ENCODE measurements around the gene SLC25A33.
A peak's percentile ranks its signal among the peaks of the same experiment; 100 is the strongest.
"Not testable (repeated sequence)": the region's sequence is repeated elsewhere in the genome, so short reads cannot be mapped to it uniquely, and the experiment has no call there.

Gene SLC25A33

DNA sequence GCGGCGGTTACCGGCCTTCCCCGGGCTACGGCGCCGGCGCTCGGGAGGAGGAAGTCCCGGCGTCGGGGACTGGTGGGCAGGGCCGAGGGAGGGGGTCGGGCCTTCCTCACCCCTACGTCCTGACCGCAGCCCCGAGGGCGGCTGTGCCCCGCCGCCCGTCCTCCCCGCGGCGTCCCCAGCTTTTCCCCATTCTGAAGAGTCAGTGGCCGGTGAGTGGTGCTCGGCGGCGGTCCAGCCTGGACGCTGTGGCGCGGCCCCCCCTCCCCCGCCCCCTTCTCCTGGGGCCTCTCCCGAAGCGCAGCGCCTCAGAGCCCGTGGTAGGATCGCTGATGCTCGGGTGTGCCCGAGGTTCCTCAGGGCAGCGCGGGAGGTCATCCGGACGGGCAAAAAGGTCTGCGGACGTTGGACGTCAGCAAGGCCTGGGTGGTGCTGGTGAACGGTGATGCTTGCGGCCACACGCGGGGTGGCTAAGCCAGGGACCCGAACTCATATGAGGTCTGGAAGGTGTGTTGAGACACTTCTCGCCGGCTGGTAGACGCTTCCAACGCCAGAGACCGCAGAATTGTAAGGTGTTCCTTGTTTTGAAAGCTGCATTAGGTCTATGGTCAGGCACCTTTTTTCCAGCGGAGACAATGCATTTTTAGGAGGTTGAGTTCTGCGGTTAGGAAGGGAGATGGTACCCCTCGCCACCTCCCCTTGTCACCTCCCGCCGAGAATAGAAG lies 725 bp downstream of the SLC25A33 start:
- peak; percentile 51 for DNase-seq

DNA sequence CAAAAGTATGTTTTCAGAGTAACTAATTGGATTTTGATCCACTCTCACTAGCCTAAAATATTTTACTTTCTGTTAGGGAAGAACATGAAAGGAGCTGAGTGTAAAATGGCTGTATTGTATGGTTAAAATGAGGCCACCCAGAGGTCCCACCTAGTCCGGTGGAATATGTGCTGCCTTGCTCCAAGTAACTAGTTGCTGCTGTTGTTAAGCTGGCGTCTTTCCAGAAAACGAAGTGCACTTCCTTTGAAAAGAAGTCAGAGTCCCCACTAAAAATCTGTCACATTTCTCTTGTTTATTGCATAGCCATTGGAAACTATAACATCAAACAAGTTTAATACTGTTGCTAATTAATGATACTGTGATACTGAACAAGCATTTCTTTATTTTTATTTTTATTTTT lies 3.2 kb downstream of the SLC25A33 start:
- DNase-seq, result no peak

DNA sequence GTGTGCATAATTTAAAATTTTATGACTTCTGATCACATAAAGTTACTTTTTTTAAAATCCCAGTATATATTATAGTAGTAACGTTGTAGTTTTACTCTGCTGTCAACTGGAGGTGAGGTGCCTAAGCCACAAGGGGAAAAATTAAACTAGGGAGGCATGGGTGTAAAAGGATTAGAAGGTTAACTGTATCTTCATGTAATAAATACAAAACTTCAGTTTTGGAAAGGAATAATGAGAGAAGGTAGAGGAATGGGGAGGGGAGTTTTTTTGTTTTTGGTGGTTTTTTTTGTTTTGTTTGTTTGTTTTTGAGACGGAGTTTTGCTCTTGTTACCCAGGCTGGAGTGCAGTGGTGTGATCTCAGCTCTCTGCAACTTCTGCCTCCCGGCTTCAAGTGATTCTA lies 5.7 kb downstream of the SLC25A33 start:
- DNase-seq, result no peak

DNA sequence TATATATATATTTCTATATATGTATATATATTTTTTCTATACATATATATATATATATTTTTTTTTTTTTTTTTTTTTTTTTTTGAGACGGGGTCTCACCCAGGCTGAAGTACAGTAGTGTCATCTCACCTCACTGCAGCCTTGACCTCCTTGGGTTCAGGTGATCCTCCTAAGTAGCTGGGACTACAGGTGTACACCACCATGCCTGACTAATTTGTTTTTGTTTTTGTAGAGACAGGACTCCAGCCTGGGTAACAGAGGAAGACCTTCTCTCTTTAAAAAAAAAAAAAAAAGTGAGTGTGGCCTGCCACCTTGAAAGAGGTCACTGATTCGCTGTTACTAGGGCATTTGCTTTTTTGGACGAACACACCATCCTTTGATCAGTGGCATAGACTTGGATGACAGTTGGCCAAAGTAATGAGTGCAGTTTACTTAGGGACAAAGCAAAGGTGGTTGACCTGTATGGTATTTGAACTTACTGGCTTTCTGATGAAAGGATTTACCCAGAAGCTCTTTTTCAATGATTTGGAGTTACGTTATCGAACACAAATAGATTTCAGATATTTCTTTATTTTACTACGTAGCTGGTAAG lies 10.8 kb downstream of the SLC25A33 start:
- DNase-seq, result no peak

DNA sequence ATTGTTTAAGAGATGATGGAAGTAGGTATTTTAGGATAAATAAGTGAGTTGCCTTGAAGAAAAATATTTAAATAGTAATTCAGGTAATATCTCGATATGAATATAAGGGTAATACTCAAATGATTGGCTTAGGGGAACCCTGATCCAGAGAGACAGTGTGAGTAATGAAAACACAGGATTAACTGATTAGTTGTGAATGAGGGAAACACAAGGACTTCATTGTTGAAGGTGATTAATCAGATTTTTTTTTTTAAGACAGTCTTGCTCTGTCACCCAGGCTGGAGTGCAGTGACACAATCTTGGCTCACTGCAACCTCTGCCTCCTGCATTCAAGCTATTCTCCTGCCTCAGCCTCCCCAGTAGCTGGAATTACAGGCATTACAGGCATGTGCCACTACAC lies 12.7 kb downstream of the SLC25A33 start:
- no peak for DNase-seq

DNA sequence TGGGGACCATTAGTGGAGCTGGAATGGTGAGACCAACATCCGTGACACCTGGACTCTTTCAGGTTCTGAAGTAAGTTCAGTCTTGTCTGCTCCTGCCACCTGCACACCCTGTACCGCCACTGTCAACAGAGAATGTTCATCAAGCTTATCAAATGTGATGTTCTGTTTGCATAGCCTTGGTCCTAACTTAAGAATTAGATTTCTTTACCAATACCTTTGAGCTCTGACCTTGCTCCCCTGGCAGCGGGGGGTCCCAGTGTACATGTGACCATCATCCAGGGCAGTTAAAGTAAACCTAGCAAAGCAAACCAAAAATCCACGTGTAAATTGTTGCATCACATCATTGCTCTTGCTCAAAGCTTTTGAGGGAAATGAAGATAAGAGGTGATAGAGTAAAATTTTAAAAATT lies 14.5 kb downstream of the SLC25A33 start:
- DNase-seq, result no peak

DNA sequence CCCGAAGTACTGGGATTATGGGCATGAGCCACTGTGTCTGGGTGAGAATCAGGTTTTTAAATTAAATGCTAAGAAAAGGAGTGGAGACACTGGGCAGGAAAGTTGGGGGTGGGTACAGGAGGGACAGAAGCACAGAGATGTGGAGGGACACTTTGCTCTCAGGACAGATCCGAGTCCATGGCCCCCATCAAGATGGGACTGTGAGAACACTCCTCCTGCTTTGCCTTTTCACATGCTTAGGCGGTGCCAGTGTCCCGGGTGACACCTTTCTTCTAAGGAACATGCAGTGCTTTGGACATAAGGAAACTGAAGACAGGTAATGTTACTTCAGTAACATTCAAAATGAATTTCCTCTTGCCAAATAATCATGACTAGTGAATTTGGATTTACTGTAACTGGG lies 16.7 kb downstream of the SLC25A33 start:
- no peak for DNase-seq

DNA sequence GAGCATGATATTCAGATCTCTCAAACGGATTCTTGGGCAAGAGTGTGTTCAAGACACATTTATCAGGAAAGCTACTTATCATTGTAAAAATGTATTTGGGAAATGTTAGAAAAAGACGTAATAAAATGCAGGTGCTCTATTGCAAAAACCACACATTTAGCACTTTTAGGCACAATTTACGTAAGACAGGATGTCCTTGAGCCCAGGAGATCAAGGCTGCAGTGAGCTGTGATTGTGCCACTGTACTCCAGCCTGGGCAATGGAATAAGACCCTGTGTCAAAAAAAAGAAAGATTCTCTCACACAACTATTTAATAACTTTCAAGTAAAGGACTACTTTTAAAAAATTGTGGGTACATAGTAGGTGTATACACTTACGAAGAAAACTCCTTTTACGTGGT lies 18.4 kb downstream of the SLC25A33 start:
- DNase-seq, result no peak

DNA sequence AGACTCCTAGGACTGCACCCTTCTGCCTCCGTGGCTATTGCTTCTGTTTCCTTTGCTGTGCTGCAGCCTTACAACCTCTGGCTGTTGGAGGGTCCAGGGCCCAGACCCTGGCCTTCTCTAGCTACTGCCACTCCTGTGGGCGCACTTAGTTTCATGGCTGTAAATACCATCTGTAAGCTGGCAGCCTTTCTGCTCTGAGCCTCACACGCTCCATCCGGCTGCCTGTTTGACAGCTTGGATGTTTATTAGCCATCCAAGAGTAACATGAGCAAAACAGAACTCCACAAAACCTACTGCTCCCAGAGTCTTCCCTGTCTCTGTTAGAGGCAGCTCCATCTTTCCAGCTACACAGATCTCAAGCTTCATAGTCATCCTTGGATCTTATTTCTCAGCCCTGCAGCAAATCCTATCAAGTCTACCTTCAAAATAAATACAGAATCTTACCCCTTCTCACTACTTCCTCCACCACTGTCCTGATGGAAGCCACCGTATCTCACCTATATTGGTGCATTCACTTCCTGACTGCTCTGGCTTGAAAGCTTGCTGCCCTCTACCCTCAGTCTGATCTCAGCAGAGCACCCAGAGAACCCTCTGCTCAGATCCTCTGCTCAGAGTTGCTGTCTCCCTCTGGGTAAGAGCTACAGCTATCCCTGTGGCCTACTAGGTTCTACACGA lies 19.1 kb downstream of the SLC25A33 start:
- DNase-seq, result no peak

DNA sequence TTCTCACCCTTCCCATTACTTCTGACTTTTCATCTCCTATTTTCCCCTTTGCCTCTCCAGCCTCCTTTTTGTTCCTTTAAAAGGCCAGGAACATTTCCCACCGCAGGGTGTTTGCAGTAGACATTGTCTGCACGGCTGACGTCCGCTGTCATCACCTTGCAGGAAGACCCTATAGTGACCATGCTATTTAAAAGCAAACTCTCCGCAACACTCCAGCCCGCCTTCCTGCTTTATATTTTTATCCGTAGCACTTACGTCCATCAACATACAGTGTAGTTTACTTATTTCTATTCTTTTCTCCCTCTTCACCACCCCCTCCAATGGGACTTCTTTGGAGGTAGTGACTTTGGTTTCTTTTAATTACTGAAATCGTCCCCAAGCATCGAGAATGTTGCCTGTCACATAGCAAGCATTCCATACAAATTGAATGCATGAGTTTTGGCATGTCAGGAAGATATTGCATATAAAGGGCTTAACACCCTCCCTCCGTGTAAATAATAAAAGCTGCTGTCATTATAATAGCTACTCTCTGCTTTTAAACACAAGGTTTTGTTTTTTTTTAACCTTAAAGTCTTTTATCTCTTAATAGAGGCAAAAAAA lies 19.8 kb downstream of the SLC25A33 start:
- DNase-seq, result no peak

DNA sequence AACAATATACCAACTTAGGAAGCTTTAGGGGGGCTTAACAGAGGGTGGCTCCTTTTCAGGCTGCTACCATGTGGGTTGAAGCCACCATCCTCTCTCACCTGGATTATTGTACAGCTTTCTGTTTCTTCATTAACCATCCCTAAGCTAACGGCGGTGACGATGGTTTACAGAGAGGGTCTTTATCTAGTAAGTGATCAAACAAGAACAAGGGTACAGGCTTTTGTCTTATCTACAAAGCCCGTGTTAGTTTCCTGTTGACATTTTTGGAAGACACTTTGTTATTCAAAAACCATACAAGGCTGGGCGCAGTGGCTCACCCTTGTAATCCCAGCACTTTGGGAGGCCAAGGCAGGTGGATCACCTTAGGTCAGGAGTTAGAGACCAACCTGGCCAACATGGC lies 20.4 kb downstream of the SLC25A33 start:
- DNase-seq, result peak; percentile 26

DNA sequence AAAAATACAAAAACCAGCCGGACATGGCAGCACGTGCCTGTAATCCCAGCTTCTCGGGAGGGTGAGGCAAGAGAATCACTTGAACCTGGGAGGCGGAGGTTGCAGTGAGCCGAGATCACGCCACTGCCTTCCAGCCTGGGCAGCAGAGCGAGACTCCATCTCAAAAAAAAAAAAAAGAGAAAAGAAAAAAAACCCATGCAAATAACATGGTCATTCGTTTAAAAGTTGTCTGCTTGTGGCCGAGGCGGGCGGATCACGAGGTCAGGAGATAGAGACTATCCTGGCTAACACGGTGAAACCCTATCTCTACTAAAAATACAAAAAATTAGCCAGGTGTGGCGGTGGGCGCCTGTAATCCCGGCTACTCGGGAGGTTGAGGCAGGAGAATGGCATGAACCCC lies 20.8 kb downstream of the SLC25A33 start:
- DNase-seq, result not testable (repeated sequence)

DNA sequence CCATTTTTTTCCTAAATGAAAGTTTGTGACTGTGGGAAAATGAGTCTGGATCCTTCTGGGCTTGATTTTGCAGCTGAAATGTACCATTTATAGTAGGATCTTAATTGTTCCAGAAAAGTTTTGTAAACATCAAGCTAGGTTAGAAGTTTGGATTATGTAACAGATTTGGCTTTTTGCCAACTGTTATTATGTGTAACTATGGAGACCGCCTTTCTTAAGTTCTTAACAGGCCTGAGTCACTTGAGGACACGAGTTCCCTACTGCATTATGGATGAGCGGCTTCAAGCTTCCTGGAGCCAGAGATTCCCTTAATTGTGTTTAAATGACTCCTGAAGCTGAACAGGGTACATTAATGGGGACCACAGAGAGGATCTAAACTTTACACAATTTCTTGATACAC lies 22.2 kb downstream of the SLC25A33 start:
- DNase-seq, result peak; percentile 18

DNA sequence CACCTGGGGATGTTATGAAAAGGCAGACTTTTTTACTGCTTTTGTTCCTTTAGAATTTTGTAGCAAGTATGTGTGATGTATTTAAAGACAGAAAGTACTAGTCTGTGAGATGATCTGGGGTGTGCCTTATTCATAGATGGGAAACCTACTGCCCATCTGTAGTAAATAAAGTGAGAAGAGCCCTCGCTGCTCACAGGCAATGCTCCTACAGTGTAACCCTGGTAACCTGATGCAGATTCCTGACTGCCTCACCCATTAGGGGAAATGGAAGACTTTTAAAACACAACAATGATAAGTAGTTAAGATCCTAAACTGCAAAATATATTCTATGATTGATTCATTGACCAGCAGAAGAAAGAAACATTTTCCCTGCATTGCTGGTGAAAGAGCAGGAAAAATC lies 30.0 kb downstream of the SLC25A33 start:
- no peak for DNase-seq

DNA sequence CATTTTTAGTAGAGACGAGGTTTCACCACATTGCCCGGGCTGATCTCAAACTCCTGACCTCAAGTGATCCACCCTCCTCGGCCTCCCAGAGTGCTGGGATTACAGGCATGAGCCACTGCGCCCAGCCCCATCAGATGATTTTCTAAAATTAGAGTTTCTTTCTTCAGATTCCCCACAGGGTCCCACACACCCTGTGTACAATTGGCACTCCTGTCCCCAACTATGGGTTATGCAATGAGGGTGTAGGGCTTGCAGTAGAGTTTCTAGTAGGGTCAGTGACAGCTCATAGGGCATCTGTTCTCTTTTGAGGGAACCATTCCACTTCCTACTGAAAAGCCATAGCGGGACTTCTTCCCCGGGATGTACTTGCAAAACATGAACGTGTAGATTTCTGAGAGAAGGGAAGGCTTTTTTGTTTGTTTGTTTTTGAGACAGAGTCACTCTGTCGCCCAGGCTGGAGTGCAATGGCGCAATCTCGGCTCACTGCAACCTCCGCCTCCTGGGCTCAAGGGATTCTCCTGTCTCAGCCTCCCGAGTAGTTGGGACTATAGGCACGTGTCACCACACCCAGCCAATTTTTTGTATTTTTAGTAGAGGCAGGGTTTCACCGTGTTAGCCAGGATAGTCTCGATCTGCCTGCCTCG lies 31.7 kb downstream of the SLC25A33 start:
- DNase-seq, result not testable (repeated sequence)

DNA sequence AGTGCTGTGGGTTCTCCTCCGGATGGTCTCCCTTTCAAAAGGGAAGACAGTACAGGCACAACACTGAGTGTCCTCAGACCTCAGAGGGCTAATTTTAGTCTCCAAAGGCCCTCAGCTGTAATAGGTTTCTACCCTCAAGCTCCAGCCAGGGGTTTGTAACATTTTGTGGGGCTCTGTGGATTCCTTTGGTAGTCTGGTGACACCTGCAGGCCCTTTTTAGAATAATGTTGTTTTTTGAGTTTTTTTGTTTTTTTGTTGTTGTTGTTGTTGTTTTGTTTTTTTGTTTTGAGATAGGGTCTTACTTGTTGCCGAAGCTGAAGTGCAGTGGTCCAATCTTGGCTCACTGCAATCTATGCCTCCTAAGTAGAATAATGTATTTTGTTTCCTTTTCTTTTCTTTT lies 34.5 kb downstream of the SLC25A33 start:
- no peak for DNase-seq

DNA sequence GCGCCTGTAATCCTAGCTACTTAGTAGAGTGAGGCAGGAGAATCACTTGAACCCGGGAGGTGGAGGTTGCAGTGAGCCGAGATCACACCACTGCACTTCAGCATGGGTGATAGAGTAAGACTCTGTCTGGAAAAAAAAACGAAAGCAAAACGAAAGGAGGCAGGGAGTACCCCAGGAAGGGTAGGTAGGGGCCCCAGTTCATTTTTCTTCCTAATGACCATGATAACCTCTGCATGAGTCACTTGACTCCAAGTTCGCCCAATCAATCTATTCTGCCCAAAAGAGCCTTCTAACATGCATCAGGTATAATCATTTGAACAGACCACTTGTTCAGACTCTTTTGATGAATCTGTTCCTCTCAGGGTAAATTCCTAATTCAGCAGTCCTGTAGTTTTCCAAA lies 36.2 kb downstream of the SLC25A33 start:
- no peak for DNase-seq

DNA sequence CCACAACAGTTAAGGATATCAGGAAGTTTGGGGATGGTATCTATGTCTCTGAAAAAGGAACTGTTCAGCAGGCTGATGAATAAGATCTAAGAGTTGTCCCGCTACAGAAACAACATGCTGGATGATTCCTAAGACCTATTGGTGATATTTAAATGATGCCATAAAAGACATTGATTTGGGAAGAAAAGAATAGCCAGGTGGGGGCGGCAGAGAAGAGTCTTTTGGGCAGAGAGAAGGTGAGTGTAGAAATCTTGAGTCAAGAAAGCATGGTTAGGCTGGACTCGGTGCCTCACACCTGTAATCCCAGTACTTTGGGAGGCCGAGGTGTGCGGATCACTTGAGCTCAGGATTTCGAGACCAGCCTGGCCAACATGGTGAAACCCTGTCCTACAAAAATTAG lies 37.6 kb downstream of the SLC25A33 start:
- DNase-seq, result no peak

DNA sequence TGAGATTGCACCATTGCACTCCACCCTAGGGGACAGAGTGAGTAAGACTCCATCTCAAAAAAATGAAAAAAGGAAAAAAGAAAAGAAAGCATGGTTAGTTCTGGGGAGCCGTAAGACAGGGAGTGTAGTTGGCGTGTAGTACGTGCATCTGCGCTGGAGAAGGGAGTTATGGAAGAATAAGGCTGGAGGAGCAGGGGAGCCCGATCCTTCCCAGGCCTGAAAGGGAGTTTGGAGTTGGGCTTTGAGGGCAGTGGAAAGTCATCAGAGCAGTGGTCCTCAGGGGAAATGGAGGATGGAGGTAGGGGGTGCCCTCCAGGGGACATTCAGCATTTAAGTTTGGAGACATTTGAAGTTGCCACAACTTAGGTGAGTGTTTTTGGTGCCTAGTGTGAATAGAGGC lies 38.2 kb downstream of the SLC25A33 start:
- no peak for DNase-seq

DNA sequence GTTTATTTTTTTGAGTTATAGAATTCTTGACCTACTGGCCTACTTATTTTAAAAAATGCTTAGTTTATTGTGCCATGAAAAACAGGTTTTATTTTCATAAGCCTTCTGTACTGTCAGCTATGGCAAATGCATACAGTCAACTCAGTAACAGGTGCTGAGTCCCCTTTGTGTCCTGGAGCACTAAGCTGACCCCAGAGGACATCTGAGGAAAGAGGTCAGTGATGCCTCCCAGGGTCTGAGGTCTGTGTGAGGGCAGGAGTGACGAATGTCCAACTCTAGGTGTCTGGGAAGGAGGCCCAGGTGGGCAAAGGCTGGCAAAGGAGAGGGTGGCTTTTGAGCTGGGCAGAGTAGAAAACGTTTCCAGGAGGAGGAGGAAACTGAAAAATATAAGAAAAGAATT lies 41.7 kb downstream of the SLC25A33 start:
- DNase-seq, result no peak

DNA sequence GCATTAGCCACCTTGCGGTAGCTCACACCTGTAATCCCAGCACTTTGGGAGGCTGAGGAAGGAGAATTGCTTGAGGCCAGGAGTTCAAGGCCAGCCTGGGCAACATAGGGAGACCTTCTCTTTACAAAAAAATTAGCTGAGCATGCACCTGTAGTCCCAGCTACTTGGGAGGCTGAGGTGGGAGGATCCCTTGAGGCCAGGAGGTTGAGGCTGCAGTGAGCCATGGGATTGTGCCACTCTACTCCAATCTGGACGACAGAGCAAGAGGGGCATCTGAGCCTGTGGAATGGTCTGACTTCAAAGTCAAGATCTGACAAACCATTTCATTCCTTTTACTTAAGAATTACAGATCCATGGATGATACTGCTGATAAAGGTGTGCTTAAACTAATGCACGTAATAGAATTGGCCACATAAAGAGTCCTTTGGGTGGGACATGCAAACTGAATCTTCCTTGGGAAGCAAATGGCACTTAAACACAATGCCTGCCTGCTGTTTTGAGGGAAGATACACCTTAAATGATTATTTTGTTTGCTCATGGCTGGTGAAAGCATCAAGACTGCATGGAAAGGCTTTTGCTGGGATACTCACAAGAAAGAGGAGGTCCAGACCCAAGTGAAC lies 47.0 kb downstream of the SLC25A33 start:
- no peak for DNase-seq

DNA sequence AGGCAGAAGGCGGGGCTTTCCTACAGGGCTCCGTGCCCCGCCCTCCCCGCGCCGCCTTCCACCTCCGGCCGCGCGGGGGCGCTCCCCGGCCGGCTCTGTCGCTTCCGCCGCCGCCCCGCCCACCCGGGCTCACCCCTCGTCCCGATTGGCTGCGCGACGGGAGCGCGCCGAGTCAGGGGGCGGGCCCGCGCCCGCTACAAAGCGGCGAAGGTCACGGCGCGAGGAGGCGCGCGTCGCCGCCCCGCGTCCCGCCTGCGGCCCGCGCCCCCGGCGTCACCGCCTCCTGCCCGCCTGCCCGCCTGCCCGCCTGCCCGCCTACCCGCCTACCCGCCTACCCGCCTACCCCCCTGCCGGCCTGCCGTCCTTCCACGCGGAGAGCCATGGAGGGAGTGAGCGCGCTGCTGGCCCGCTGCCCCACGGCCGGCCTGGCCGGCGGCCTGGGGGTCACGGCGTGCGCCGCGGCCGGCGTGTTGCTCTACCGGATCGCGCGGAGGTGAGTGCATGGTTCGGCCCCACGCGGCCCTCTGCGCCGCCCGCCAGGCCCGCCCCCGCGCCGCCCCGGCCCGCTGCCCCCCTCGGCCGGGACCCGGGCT lies 49.4 kb downstream of the SLC25A33 start, which contains the start of gene TMEM201:
Gene TMEM201 (plus strand): TSS at position 361 of the 593 bp plus-strand sequence. CDS start 20 bp downstream, at position 381.
- peak; percentile 93 for DNase-seq
